K562 (cell line): ENCODE data around the gene HEMGN. TPM values are rescaled to one million over a fixed set of nuclear protein-coding genes. Genes with fewer than 3 reads are reported as not detected.

ENCODE experiments used
- ARNT ChIP-seq, 2 experiments: fragments of 450-650 bp; IDR thresholded peaks; 2 replicates each; pipeline ENCODE4 v1.6.1; 2016; ENCODE audit warnings: mild to moderate bottlenecking in 1 of 2
- BCOR ChIP-seq: fragments of 450-650 bp; IDR thresholded peaks from 2 replicates; pipeline ENCODE4 v1.6.1; 2016
- DPF2 ChIP-seq: fragments of 450-650 bp; IDR thresholded peaks from 2 replicates; pipeline ENCODE4 v1.6.1; 2016
- HDAC1 ChIP-seq, 2 experiments: fragments of 450-650 bp; IDR thresholded peaks; 2 replicates each; pipeline ENCODE4 v1.6.1; 2016 to 2017; ENCODE audit warnings: inconsistent platforms in 1 of 2, mild to moderate bottlenecking in 1 of 2, moderate library complexity in 1 of 2
- L3MBTL2 ChIP-seq: fragments of 450-650 bp; IDR thresholded peaks from 2 replicates; pipeline ENCODE4 v1.6.1; 2016; ENCODE audit warnings: mild to moderate bottlenecking, moderate library complexity
- NCOA1 ChIP-seq: fragments of 450-650 bp; IDR thresholded peaks from 2 replicates; pipeline ENCODE4 v1.6.1; 2016; ENCODE audit warnings: low read depth
- POLR3G ChIP-seq: IDR thresholded peaks from 2 replicates; pipeline ENCODE4 v1.6.1; 2011; ENCODE audit not compliant: insufficient read length, insufficient replicate concordance; ENCODE audit errors: extremely low read depth
- PTBP1 ChIP-seq: fragments of 200-400 bp; formaldehyde crosslinking; IDR thresholded peaks from 2 replicates; pipeline ENCODE4 v1.6.1; 2017; ENCODE audit warnings: low read depth, low read length
- SMARCC2 ChIP-seq: fragments of 450-650 bp; IDR thresholded peaks from 2 replicates; pipeline ENCODE4 v1.6.1; 2017; ENCODE audit warnings: antibody characterized with exemption, moderate library complexity, mild to moderate bottlenecking, low read depth
- SOX6 ChIP-seq: fragments of 450-650 bp; IDR thresholded peaks from 2 replicates; pipeline ENCODE4 v1.6.1; 2014; ENCODE audit warnings: mild to moderate bottlenecking
- ZNF140 ChIP-seq: fragments of 250-450 bp; sonication (Bioruptor Pico); IDR thresholded peaks from 2 replicates; pipeline ENCODE4 v1.8.0; 2021; ENCODE audit warnings: moderate library complexity, mild to moderate bottlenecking, inconsistent platforms
- ZNF764 ChIP-seq: fragments of 250-450 bp; sonication (Bioruptor Pico); IDR thresholded peaks from 2 replicates; pipeline ENCODE4 v1.4.0; 2020; ENCODE audit warnings: low read depth, mild to moderate bottlenecking, moderate library complexity
- polyA plus RNA-seq, 8 experiments: library from polyadenylated mRNA; depleted of rRNA in 4 of 8; stranded (reverse) in 5 of 8; unstranded in 3 of 8; fragments of >200 nt; fragmentation: Nextera tagmentation in 2 of 8; fragmentation: Illumina TruSeq in 1 of 8; extraction: Ambion mirVana in 2 of 8; extraction: Trizol in 1 of 8; gene quantifications; 2 replicates each; pipeline versions ENCODE4 v1.2.1 to v1.2.3, GENCODE V29; 2011 to 2014; ENCODE audit warnings: inconsistent platforms in 1 of 8, missing spikeins in 1 of 8
- total RNA-seq, 7 experiments: library from RNA; depleted of rRNA in 6 of 7; stranded (reverse); fragments of >200 nt in 6 of 7; fragmentation: Illumina TruSeq in 2 of 7; extraction: Trizol in 2 of 7; gene quantifications; 2 replicates each; pipeline versions ENCODE4 v1.2.1 to v1.2.3, GENCODE V29; 2011 to 2021; ENCODE audit warnings: low replicate concordance in 1 of 7
- TF ChIP-seq, protein P1 (sequence below): fragments of 200-400 bp; formaldehyde crosslinking; IDR thresholded peaks from 2 replicates; pipeline ENCODE4 v1.6.1; 2017; ENCODE audit warnings: mild to moderate bottlenecking, low read depth, low read length, moderate library complexity
- TF ChIP-seq, protein P2 (sequence below): fragments of 250-450 bp; sonication (Bioruptor Pico); IDR thresholded peaks from 2 replicates; pipeline ENCODE4 v1.4.0; 2020
- TF ChIP-seq, protein P3 (sequence below), 3 experiments: fragments of 200-800 bp in 1 of 3; fragments of 250-450 bp in 1 of 3; fragments of 450-650 bp in 1 of 3; sonication (Bioruptor Pico) in 1 of 3; sonication (Bioruptor generic) in 1 of 3; formaldehyde crosslinking in 1 of 3; IDR thresholded peaks; 2 replicates each; pipeline versions ENCODE4 v1.6.1 to v1.8.0; 2016 to 2022; ENCODE audit warnings: mild to moderate bottlenecking in 2 of 3, missing genetic modification characterization in 2 of 3, missing compliant biosample characterization in 1 of 3, moderate library complexity in 1 of 3
- TF ChIP-seq, protein P4 (sequence below): fragments of 450-650 bp; formaldehyde crosslinking; IDR thresholded peaks from 2 replicates; pipeline ENCODE4 v1.4.0; 2022; ENCODE audit warnings: missing genetic modification characterization

The HEMGN gene
- total and polyA plus RNA-seq, 9 of the 15 experiments (the other 6 are each of a cell fraction or from before 2014, with no cell fraction given), result 56.3 to 258 (median 137) TPM

DNA sequence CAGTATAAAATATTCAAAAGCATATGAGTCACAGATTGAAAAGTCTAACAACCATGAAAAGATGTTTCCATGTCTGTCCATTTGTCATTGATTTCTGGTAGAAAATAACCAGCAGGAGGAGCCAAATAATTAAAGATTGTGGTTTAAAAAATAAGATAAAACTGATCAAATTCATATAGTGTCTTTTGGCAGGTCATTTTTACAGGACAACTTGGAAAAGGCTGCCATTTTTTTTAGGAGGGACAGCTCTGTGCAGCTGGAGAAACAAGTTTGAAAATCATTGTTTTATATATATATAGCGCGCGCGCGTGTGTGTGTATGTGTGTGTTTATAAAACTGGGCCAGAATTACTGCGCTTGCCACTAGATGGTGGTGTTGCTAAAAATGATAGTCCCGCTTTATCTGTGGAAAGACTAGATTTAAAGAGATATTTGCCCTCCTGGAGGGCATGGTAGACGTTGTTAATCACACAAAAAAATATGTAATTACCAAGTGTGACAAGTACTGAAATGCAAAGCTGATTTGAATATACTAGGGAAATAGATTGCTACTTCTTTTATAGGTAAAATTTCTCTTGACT, 14.4 kb downstream of the HEMGN start (continued):
- TF ChIP-seq, protein P1, sequence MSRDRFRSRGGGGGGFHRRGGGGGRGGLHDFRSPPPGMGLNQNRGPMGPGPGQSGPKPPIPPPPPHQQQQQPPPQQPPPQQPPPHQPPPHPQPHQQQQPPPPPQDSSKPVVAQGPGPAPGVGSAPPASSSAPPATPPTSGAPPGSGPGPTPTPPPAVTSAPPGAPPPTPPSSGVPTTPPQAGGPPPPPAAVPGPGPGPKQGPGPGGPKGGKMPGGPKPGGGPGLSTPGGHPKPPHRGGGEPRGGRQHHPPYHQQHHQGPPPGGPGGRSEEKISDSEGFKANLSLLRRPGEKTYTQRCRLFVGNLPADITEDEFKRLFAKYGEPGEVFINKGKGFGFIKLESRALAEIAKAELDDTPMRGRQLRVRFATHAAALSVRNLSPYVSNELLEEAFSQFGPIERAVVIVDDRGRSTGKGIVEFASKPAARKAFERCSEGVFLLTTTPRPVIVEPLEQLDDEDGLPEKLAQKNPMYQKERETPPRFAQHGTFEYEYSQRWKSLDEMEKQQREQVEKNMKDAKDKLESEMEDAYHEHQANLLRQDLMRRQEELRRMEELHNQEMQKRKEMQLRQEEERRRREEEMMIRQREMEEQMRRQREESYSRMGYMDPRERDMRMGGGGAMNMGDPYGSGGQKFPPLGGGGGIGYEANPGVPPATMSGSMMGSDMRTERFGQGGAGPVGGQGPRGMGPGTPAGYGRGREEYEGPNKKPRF, result no peak
- TF ChIP-seq, protein P2, sequence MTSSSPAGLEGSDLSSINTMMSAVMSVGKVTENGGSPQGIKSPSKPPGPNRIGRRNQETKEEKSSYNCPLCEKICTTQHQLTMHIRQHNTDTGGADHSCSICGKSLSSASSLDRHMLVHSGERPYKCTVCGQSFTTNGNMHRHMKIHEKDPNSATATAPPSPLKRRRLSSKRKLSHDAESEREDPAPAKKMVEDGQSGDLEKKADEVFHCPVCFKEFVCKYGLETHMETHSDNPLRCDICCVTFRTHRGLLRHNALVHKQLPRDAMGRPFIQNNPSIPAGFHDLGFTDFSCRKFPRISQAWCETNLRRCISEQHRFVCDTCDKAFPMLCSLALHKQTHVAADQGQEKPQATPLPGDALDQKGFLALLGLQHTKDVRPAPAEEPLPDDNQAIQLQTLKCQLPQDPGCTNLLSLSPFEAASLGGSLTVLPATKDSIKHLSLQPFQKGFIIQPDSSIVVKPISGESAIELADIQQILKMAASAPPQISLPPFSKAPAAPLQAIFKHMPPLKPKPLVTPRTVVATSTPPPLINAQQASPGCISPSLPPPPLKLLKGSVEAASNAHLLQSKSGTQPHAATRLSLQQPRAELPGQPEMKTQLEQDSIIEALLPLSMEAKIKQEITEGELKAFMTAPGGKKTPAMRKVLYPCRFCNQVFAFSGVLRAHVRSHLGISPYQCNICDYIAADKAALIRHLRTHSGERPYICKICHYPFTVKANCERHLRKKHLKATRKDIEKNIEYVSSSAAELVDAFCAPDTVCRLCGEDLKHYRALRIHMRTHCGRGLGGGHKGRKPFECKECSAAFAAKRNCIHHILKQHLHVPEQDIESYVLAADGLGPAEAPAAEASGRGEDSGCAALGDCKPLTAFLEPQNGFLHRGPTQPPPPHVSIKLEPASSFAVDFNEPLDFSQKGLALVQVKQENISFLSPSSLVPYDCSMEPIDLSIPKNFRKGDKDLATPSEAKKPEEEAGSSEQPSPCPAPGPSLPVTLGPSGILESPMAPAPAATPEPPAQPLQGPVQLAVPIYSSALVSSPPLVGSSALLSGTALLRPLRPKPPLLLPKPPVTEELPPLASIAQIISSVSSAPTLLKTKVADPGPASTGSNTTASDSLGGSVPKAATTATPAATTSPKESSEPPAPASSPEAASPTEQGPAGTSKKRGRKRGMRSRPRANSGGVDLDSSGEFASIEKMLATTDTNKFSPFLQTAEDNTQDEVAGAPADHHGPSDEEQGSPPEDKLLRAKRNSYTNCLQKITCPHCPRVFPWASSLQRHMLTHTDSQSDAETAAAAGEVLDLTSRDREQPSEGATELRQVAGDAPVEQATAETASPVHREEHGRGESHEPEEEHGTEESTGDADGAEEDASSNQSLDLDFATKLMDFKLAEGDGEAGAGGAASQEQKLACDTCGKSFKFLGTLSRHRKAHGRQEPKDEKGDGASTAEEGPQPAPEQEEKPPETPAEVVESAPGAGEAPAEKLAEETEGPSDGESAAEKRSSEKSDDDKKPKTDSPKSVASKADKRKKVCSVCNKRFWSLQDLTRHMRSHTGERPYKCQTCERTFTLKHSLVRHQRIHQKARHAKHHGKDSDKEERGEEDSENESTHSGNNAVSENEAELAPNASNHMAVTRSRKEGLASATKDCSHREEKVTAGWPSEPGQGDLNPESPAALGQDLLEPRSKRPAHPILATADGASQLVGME (CRISPR knock-in tag), result no peak
- no peak for TF ChIP-seq PTBP1
- TF ChIP-seq L3MBTL2, result no peak; the same call in 1 of the 2 replicates
- peak; percentile 47 for TF ChIP-seq SOX6
- TF ChIP-seq, protein P3, sequence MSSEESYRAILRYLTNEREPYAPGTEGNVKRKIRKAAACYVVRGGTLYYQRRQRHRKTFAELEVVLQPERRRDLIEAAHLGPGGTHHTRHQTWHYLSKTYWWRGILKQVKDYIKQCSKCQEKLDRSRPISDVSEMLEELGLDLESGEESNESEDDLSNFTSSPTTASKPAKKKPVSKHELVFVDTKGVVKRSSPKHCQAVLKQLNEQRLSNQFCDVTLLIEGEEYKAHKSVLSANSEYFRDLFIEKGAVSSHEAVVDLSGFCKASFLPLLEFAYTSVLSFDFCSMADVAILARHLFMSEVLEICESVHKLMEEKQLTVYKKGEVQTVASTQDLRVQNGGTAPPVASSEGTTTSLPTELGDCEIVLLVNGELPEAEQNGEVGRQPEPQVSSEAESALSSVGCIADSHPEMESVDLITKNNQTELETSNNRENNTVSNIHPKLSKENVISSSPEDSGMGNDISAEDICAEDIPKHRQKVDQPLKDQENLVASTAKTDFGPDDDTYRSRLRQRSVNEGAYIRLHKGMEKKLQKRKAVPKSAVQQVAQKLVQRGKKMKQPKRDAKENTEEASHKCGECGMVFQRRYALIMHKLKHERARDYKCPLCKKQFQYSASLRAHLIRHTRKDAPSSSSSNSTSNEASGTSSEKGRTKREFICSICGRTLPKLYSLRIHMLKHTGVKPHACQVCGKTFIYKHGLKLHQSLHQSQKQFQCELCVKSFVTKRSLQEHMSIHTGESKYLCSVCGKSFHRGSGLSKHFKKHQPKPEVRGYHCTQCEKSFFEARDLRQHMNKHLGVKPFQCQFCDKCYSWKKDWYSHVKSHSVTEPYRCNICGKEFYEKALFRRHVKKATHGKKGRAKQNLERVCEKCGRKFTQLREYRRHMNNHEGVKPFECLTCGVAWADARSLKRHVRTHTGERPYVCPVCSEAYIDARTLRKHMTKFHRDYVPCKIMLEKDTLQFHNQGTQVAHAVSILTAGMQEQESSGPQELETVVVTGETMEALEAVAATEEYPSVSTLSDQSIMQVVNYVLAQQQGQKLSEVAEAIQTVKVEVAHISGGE (CRISPR knock-in tag; IDR thresholded peaks at IDR 0.05), result no peak
- no peak; the same call in 1 of the 2 replicates for TF ChIP-seq SMARCC2
- no peak for TF ChIP-seq ZNF764
- TF ChIP-seq, protein P4, sequence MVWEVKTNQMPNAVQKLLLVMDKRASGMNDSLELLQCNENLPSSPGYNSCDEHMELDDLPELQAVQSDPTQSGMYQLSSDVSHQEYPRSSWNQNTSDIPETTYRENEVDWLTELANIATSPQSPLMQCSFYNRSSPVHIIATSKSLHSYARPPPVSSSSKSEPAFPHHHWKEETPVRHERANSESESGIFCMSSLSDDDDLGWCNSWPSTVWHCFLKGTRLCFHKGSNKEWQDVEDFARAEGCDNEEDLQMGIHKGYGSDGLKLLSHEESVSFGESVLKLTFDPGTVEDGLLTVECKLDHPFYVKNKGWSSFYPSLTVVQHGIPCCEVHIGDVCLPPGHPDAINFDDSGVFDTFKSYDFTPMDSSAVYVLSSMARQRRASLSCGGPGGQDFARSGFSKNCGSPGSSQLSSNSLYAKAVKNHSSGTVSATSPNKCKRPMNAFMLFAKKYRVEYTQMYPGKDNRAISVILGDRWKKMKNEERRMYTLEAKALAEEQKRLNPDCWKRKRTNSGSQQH (CRISPR knock-in tag), result no peak
- TF ChIP-seq HDAC1 (IDR thresholded peaks at IDR 0.05), result peak in 1 of 2 experiments; percentile 76; a peak in 1 of 4 replicates
- no peak for TF ChIP-seq POLR3G
- TF ChIP-seq NCOA1, result 0 out of 2 replicates have a peak, but pooled peaks have one; percentile 11
- TF ChIP-seq ARNT (IDR thresholded peaks at IDR 0.05), result peak; percentile 77 to 84
- no peak; the same call in 1 of the 2 replicates for TF ChIP-seq DPF2
- no peak for TF ChIP-seq ZNF140 (CRISPR knock-in tag)
- TF ChIP-seq BCOR, result peak; percentile 51; the same call in 1 of the 2 replicates
